SU-DHL-6 (cell line): ENCODE measurements around the gene ALAS1.

Experiments used
- CTCF ChIP-seq: fragments of 200-600 bp; sonication (generic); IDR thresholded peaks from one replicate; pipeline ENCODE4 v1.5.1; 2017; ENCODE audit warnings: antibody characterized with exemption, mild to moderate bottlenecking, low read length, moderate library complexity; ENCODE audit not compliant: insufficient read depth, poor library complexity, severe bottlenecking
- EZH2phosphoT487 ChIP-seq: fragments of 200-600 bp; sonication (generic), shearing (Covaris generic); conservative IDR thresholded peaks from 2 replicates; pipeline ENCODE4 v1.6.1; 2018; ENCODE audit warnings: mild to moderate bottlenecking, antibody characterized with exemption, low read length, moderate library complexity, mixed read lengths

GRCh38 chr3:52197842-52198625 lies at the start of gene ALAS1:
- TF ChIP-seq CTCF: no peak
- TF ChIP-seq EZH2phosphoT487: no peak
